ENCODE results near the gene PEX19.

- no peak for TF ChIP-seq CTCF (IDR thresholded peaks at IDR 0.05; ENCODE audit: low read length)
- TF ChIP-seq EZH2 (IDR thresholded peaks at IDR 0.05; ENCODE audit: borderline replicate concordance, low read length), result no peak
Observed at GRCh38 chr1:160239582-160240299, 45.2 kb downstream of the PEX19 start.

Data from OCI-LY1 (cell line).